Measurements from ENCODE around the gene PGPEP1.
"Not testable (repeated sequence)": the region's sequence is repeated elsewhere in the genome, so short reads cannot be mapped to it uniquely, and the experiment has no call there.

The PGPEP1 gene

GRCh38 chr19:18399008-18399407 lies 58.6 kb downstream of the PGPEP1 start:
- DNase-seq: no peak

GRCh38 chr19:18401580-18402112 lies 61.2 kb downstream of the PGPEP1 start:
- DNase-seq: peak in 13 of 42 donors; percentile 25 to 67 (median 44)
- intact Hi-C loops (cut with DNase I): no loop called here

More at GRCh38 chr19:18399008-18399407, 58.6 kb downstream of the PGPEP1 start:
- intact Hi-C loops (cut with DNase I): no loop called here

- intact Hi-C loops (cut with DNase I); DNase-seq: not testable (repeated sequence)
These were observed 62.3 kb downstream of the PGPEP1 start for GRCh38 chr19:18402455-18403248.

- intact Hi-C loops (cut with DNase I); DNase-seq: not testable (repeated sequence)
These were observed 65.4 kb downstream of the PGPEP1 start for GRCh38 chr19:18405754-18406153.

GRCh38 chr19:18406749-18407148 lies 66.4 kb downstream of the PGPEP1 start:
- intact Hi-C loops (cut with DNase I): no loop called here
- no peak for DNase-seq

- intact Hi-C loops (cut with DNase I): no loop called here
These were observed 67.7 kb downstream of the PGPEP1 start for GRCh38 chr19:18408053-18408476.

GRCh38 chr19:18412610-18413239 lies 72.3 kb downstream of the PGPEP1 start:
- DNase-seq: no peak
- intact Hi-C loops (cut with DNase I): loop anchor here (10.0 kb wide), 2 partner anchors 68 to 208 kb away; partner anchors contain the start of genes PGPEP1 and RAB3A

More at GRCh38 chr19:18408053-18408476, 67.7 kb downstream of the PGPEP1 start:
- DNase-seq: no peak

- intact Hi-C loops (cut with DNase I): loop anchor here (10.0 kb wide), 2 partner anchors 70 to 210 kb away; partner anchors contain the start of genes PGPEP1 and RAB3A
- peak in 1 of 42 donors; percentile 34 for DNase-seq
These were observed 74.2 kb downstream of the PGPEP1 start for GRCh38 chr19:18414504-18415177.

GRCh38 chr19:18415178-18415867 lies 74.9 kb downstream of the PGPEP1 start:
- intact Hi-C loops (cut with DNase I): loop anchor here (10.0 kb wide), 2 partner anchors 71 to 211 kb away; partner anchors contain the start of genes PGPEP1 and RAB3A
- peak in 5 of 42 donors; percentile 18 to 57 (median 38) for DNase-seq

- intact Hi-C loops (cut with DNase I): loop anchor here (10.0 kb wide), 2 partner anchors 72 to 212 kb away; partner anchors contain the start of genes PGPEP1 and RAB3A
- peak; percentile 66 to 95 (median 88) for DNase-seq
These were observed 76.4 kb downstream of the PGPEP1 start for GRCh38 chr19:18416778-18417249.

- intact Hi-C loops (cut with DNase I): loop anchor here (2.0 to 10.0 kb wide), 3 partner anchors 73 to 213 kb away; partner anchors contain the start of genes JUND, PGPEP1 and RAB3A
- peak in 18 of 42 donors; percentile 38 to 70 (median 56) for DNase-seq
These were observed 77.0 kb downstream of the PGPEP1 start for GRCh38 chr19:18417250-18418028.

- intact Hi-C loops (cut with DNase I): loop anchor here (2.0 to 10.0 kb wide), 3 partner anchors 73 to 213 kb away; partner anchors contain the start of genes JUND, PGPEP1 and RAB3A
- DNase-seq: peak in 22 of 42 donors; percentile 17 to 72 (median 56)
These were observed 77.7 kb downstream of the PGPEP1 start for GRCh38 chr19:18418029-18418482.

- intact Hi-C loops (cut with DNase I): loop anchor here (2.0 to 10.0 kb wide), 3 partner anchors 74 to 214 kb away; partner anchors contain the start of genes JUND, PGPEP1 and RAB3A
- DNase-seq: peak in 16 of 42 donors; percentile 29 to 82 (median 54)
These were observed 78.2 kb downstream of the PGPEP1 start for GRCh38 chr19:18418483-18419194.

- peak in 33 of 42 donors; percentile 58 to 86 (median 71) for DNase-seq
- intact Hi-C loops (cut with DNase I): loop anchor here (2.0 to 10.0 kb wide), 3 partner anchors 74 to 214 kb away; partner anchors contain the start of genes JUND, PGPEP1 and RAB3A
These were observed 78.8 kb downstream of the PGPEP1 start, which contains the start of gene SSBP4 for GRCh38 chr19:18419195-18419698. TSS of gene SSBP4 (plus strand) at chr19:18419398. CDS start at chr19:18419649, 251 bp downstream.
